ENCODE data around the gene QKI.
A peak's percentile ranks its signal among the peaks of the same experiment; 100 is the strongest.

Gene QKI

GRCh38 chr6:163539101-163539762 is 124.7 kb downstream of the QKI start:
- H3K9me3 Mint-ChIP-seq = no peaks in the 10 kb centered on the region
- no peak for ATAC-seq (replicated peaks; ENCODE audit: extremely low read depth, poor library complexity, severe bottlenecking)

DNA sequence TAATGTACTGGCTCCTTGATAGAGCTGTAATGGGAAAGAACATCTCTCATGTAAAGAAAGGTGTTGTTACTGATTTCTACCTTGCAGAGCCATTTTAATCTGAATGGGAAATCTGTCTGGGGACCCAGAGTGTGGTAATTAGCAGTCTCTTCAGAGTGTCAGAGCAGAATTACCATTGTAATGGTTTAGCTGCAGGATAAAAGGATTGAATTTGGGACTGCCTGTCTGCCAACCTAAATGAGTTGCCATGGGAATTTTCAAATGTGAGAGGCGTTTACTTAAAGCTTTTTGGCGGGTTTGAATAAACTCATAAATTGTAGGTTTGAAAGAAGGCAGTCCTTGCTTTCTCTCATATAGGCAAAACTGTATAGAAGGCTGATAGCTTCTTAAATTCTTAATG is 128.8 kb downstream of the QKI start:
- peaks cover 1% of the 10 kb centered on the region for H3K36me3 Mint-ChIP-seq (ENCODE audit: insufficient read depth)

More at GRCh38 chr6:163539101-163539762, 124.7 kb downstream of the QKI start:
- no peak for DNase-seq (ENCODE audit: low spot score in 2 of 2)
- H3K27me3 Mint-ChIP-seq = no peaks in the 10 kb centered on the region
- H3K4me3 Mint-ChIP-seq = no peak overlapping the region
- H3K36me3 Mint-ChIP-seq (ENCODE audit: insufficient read depth) = peaks cover 12% of the 10 kb centered on the region
- peak overlapping the region; percentile 34 for H3K27ac Mint-ChIP-seq (ENCODE audit: low read depth)
- peaks cover 29% of the 10 kb centered on the region for H3K4me1 Mint-ChIP-seq

GRCh38 chr6:163545370-163545769 is 130.9 kb downstream of the QKI start:
- Mint-ChIP-seq H3K9me3 (no peaks in the 10 kb centered on the region), H3K36me3 (ENCODE audit: insufficient read depth) (peaks cover 3% of the 10 kb centered on the region)

More for the DNA sequence above, 128.8 kb downstream of the QKI start:
- H3K4me3 Mint-ChIP-seq = no peak overlapping the region
- ATAC-seq (replicated peaks; ENCODE audit: extremely low read depth, poor library complexity, severe bottlenecking) = no peak
- H3K4me1 Mint-ChIP-seq = peaks cover 11% of the 10 kb centered on the region
- no peaks in the 10 kb centered on the region for H3K9me3 Mint-ChIP-seq
- H3K27ac Mint-ChIP-seq (ENCODE audit: low read depth) = peak overlapping the region; percentile 14
- H3K27me3 Mint-ChIP-seq = no peaks in the 10 kb centered on the region
- no peak for DNase-seq (ENCODE audit: low spot score in 2 of 2)

DNA sequence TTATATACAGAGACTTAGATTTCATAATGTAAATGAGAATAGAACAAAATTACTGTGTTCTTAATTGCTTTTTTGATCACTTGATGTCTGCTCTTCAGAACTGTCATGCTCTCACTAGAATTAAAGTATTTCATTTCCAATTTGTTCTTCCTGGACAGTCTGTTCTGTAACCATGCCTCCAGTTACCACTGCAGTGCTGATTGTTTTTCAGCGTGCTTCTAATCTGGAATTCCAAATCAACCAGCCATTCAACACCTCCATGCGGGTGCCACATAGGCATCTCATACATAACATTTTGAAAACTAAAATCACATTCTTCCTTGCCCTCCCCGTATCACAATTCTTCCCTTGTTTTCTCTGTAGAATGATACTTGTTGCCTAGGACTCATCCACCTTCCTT is 132.8 kb downstream of the QKI start:
- H3K36me3 Mint-ChIP-seq (ENCODE audit: insufficient read depth) = peaks cover 3% of the 10 kb centered on the region
- H3K4me1 Mint-ChIP-seq = peaks cover 11% of the 10 kb centered on the region
- no peak overlapping the region for H3K27ac Mint-ChIP-seq (ENCODE audit: low read depth)

More at GRCh38 chr6:163545370-163545769, 130.9 kb downstream of the QKI start:
- DNase-seq (ENCODE audit: low spot score in 2 of 2) = no peak
- Mint-ChIP-seq H3K27me3 (no peaks in the 10 kb centered on the region), H3K4me3 (no peak overlapping the region), H3K4me1 (peaks cover 11% of the 10 kb centered on the region), H3K27ac (ENCODE audit: low read depth) (no peak overlapping the region)
- no peak for ATAC-seq (replicated peaks; ENCODE audit: extremely low read depth, poor library complexity, severe bottlenecking)

DNA sequence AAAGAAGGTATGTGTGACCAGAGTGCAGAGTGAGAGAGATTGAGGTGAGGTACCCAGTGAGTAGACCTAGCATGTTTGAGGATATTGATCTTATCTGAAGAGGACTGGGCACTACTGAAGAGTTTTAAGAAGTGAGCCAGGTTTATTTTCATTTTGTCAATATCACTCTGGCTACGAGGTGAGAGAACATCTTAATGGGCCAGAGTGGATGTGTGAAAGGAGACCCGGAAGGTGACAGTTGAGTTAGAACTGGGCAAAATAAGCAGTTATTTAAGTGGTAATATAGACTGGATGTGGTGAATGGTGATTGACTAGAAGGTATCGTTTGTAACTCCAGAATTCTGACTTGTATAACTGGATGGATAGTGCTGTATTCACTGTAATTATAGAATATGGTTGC is 134.1 kb downstream of the QKI start:
- H3K9me3 Mint-ChIP-seq = no peaks in the 10 kb centered on the region
- no peak for DNase-seq (ENCODE audit: low spot score in 2 of 2)
- H3K27me3 Mint-ChIP-seq = no peaks in the 10 kb centered on the region
- no peak overlapping the region for H3K4me3 Mint-ChIP-seq
- no peak overlapping the region for H3K27ac Mint-ChIP-seq (ENCODE audit: low read depth)
- H3K36me3 Mint-ChIP-seq (ENCODE audit: insufficient read depth) = peaks cover 5% of the 10 kb centered on the region
- peaks cover 11% of the 10 kb centered on the region for H3K4me1 Mint-ChIP-seq
- ATAC-seq (replicated peaks; ENCODE audit: extremely low read depth, poor library complexity, severe bottlenecking) = no peak

More for the DNA sequence above, 132.8 kb downstream of the QKI start:
- H3K27me3 Mint-ChIP-seq = no peaks in the 10 kb centered on the region
- H3K4me3 Mint-ChIP-seq = no peak overlapping the region
- H3K9me3 Mint-ChIP-seq = no peaks in the 10 kb centered on the region
- ATAC-seq (replicated peaks; ENCODE audit: extremely low read depth, poor library complexity, severe bottlenecking) (no peak), DNase-seq (ENCODE audit: low spot score in 2 of 2) (no peak)

- peak overlapping the region; percentile 32 for H3K27ac Mint-ChIP-seq (ENCODE audit: low read depth)
- ATAC-seq (replicated peaks; ENCODE audit: extremely low read depth, poor library complexity, severe bottlenecking) (no peak), DNase-seq (ENCODE audit: low spot score in 2 of 2) (no peak)
- H3K4me1 Mint-ChIP-seq = peaks cover 2% of the 10 kb centered on the region
- H3K36me3 Mint-ChIP-seq (ENCODE audit: insufficient read depth) = peaks cover 5% of the 10 kb centered on the region
- no peak overlapping the region for H3K4me3 Mint-ChIP-seq
- H3K9me3 Mint-ChIP-seq = no peaks in the 10 kb centered on the region
- H3K27me3 Mint-ChIP-seq = no peaks in the 10 kb centered on the region
Observed at GRCh38 chr6:163554032-163554431, 139.5 kb downstream of the QKI start.

DNA sequence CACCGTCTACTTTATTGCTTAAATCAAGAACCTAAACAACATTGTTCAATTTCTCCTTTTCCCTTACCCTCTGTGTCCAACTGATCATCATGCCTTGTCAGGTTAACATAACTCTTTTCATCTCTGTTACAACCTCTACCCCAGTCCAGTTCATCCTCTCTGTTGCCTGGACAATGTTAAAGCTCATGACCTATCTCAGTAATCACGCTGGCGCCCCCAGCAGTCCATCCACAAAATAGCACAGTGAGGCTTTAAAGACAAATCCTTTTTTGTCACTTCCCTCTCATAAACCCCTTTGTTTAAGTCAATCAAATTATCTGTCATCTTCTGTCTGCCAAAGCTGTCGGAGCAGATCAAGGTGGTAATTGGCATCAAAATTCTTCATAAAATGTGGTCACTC is 140.1 kb downstream of the QKI start:
- DNase-seq (ENCODE audit: low spot score in 2 of 2) = peak in 1 of 2 donors; percentile 31

DNA sequence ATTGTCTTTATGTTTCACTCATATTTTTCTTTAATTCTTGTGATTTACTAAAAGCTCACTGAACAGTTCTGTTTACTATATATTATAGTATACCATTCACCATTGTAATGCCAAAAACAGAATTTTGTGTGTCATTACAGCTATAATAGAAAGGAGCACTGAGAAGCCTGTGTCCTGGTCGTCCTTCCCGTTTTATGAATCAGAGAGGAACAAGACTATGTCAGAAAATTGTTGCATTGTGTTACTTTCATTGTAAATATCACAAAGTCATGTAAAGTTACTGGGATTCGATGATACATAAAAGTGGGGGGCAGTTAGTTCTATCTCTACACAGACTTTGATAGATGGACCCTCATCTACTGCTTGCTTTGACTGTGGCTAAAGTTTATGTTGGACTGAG is 145.1 kb downstream of the QKI start:
- Mint-ChIP-seq H3K36me3 (ENCODE audit: insufficient read depth) (peaks cover 11% of the 10 kb centered on the region), H3K27me3 (no peaks in the 10 kb centered on the region), H3K4me1 (peaks cover 6% of the 10 kb centered on the region), H3K9me3 (no peaks in the 10 kb centered on the region), H3K27ac (ENCODE audit: low read depth) (no peak overlapping the region), H3K4me3 (no peak overlapping the region)
- DNase-seq (ENCODE audit: low spot score in 2 of 2) (no peak), ATAC-seq (replicated peaks; ENCODE audit: extremely low read depth, poor library complexity, severe bottlenecking) (no peak)

More for the DNA sequence above, 140.1 kb downstream of the QKI start:
- Mint-ChIP-seq H3K9me3 (no peaks in the 10 kb centered on the region), H3K4me3 (no peak overlapping the region), H3K27me3 (no peaks in the 10 kb centered on the region), H3K27ac (ENCODE audit: low read depth) (no peak overlapping the region), H3K4me1 (no peaks in the 10 kb centered on the region), H3K36me3 (ENCODE audit: insufficient read depth) (peaks cover 5% of the 10 kb centered on the region)
- ATAC-seq (replicated peaks; ENCODE audit: extremely low read depth, poor library complexity, severe bottlenecking) = no peak

GRCh38 chr6:163563318-163563717 is 148.8 kb downstream of the QKI start:
- Mint-ChIP-seq H3K36me3 (ENCODE audit: insufficient read depth) (peaks cover 15% of the 10 kb centered on the region), H3K27ac (ENCODE audit: low read depth) (peak overlapping the region; percentile 39), H3K27me3 (no peaks in the 10 kb centered on the region), H3K4me3 (no peak overlapping the region), H3K9me3 (no peaks in the 10 kb centered on the region), H3K4me1 (peaks cover 6% of the 10 kb centered on the region)
- ATAC-seq (replicated peaks; ENCODE audit: extremely low read depth, poor library complexity, severe bottlenecking) = no peak
- no peak for DNase-seq (ENCODE audit: low spot score in 2 of 2)

- no peaks in the 10 kb centered on the region for H3K9me3 Mint-ChIP-seq
- H3K27ac Mint-ChIP-seq (ENCODE audit: low read depth) = no peak overlapping the region
- no peak for ATAC-seq (replicated peaks; ENCODE audit: extremely low read depth, poor library complexity, severe bottlenecking)
- no peak for DNase-seq (ENCODE audit: low spot score in 2 of 2)
- H3K4me3 Mint-ChIP-seq = no peak overlapping the region
- no peaks in the 10 kb centered on the region for H3K27me3 Mint-ChIP-seq
- H3K36me3 Mint-ChIP-seq (ENCODE audit: insufficient read depth) = peaks cover 15% of the 10 kb centered on the region
- peaks cover 6% of the 10 kb centered on the region for H3K4me1 Mint-ChIP-seq
Observed at GRCh38 chr6:163564534-163564933, 150.0 kb downstream of the QKI start.

GRCh38 chr6:163565140-163565539 is 150.6 kb downstream of the QKI start:
- peaks cover 4% of the 10 kb centered on the region for H3K4me1 Mint-ChIP-seq
- peaks cover 13% of the 10 kb centered on the region for H3K36me3 Mint-ChIP-seq (ENCODE audit: insufficient read depth)
- no peak for ATAC-seq (replicated peaks; ENCODE audit: extremely low read depth, poor library complexity, severe bottlenecking)
- no peak overlapping the region for H3K27ac Mint-ChIP-seq (ENCODE audit: low read depth)
- no peaks in the 10 kb centered on the region for H3K9me3 Mint-ChIP-seq
- H3K4me3 Mint-ChIP-seq = no peak overlapping the region
- H3K27me3 Mint-ChIP-seq = no peaks in the 10 kb centered on the region
- DNase-seq (ENCODE audit: low spot score in 2 of 2) = no peak

- Mint-ChIP-seq H3K27ac (ENCODE audit: low read depth) (no peak overlapping the region), H3K27me3 (no peaks in the 10 kb centered on the region), H3K9me3 (no peaks in the 10 kb centered on the region), H3K4me3 (no peak overlapping the region), H3K36me3 (ENCODE audit: insufficient read depth) (peaks cover 20% of the 10 kb centered on the region), H3K4me1 (no peaks in the 10 kb centered on the region)
- no peak for ATAC-seq (replicated peaks; ENCODE audit: extremely low read depth, poor library complexity, severe bottlenecking)
- DNase-seq (ENCODE audit: low spot score in 2 of 2) = no peak
Observed at GRCh38 chr6:163566056-163566455, 151.5 kb downstream of the QKI start.

DNA sequence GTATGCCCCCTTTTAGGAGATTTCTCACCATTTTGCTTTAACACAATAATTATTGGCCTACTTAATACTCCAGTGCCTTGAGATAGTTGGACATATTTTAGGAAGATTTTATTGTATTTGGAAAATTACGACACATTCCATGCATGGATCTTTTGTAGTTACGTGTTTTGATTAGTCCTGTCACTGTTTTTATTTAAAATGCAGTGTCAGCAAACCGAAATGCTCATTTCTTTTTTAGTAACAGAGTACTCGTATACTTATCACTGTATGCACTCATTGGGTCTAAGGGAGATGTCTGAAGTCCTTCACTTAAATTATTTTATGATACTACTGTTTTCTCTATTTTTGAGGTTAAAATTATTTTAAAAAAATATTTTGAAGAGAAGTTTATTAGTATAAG is 153.8 kb downstream of the QKI start:
- Mint-ChIP-seq H3K4me3 (no peak overlapping the region), H3K9me3 (no peaks in the 10 kb centered on the region), H3K27ac (ENCODE audit: low read depth) (no peak overlapping the region), H3K36me3 (ENCODE audit: insufficient read depth) (peaks cover 25% of the 10 kb centered on the region), H3K27me3 (no peaks in the 10 kb centered on the region), H3K4me1 (no peaks in the 10 kb centered on the region)
- DNase-seq (ENCODE audit: low spot score in 2 of 2) = no peak
- no peak for ATAC-seq (replicated peaks; ENCODE audit: extremely low read depth, poor library complexity, severe bottlenecking)
